Activated CD8-positive, alpha-beta memory T cell treated with anti-CD3 and anti-CD28 coated beads for 24 hours (primary cell): ENCODE measurements around the gene OPCML.

ENCODE experiments used
- DNase-seq: peaks from one replicate; pipeline ENCODE4 v3.0.0-alpha.2; 2020

OPCML gene

DNA sequence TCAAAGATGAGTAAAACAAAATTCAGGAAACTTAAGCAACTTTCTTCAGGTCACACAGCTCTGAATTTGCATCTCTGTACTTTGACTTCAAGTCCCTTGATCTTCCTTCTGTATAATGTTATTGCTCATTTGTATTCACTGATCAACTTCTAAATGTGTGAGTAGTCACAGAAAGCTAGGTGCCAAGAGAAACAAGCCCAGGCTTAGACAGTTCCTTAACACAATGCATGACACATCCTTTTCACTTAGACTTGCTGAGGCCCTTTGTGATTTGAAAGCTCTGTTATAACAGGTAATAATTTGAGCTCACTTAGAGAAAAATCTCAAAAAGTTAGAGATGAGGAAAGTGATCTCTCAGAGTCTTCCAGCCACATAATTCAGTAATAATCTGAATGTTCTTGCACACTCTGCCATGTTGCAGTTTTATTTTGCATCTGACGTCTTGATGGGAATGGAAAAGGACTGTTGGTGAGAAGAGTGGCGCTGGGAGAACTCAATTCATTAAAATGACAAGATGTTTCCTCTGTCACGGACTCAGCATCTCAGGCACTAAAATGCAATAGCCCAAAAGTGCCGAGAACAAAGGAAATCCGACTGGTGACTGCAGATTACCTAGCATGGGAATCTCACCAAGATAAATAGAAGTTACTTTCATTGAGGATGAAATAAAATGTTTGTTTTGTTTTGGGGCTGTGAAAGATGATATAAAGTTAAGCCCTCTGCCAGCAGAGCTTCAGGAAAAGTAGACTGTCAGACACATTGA is 665.3 kb downstream of the OPCML start:
- DNase-seq, result no peak

DNA sequence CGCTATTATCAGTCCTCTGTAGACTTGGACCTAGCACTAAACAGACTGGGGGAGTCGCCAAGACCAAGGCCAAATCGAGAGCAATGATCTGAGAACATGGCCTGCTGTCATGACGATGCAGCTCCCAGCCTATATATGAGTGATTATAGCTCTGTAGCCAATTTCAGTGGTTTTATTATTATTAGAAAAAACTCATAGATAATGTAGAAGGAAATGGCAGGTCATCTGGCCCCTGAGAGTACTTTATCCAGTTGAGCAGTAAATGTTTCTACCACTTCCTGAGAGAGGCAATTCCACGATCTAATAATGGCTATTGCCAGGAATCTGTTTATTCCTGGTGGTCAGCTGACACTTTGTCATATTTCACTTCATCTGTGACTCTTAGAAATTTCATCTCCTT is 666.7 kb downstream of the OPCML start:
- no peak for DNase-seq

DNA sequence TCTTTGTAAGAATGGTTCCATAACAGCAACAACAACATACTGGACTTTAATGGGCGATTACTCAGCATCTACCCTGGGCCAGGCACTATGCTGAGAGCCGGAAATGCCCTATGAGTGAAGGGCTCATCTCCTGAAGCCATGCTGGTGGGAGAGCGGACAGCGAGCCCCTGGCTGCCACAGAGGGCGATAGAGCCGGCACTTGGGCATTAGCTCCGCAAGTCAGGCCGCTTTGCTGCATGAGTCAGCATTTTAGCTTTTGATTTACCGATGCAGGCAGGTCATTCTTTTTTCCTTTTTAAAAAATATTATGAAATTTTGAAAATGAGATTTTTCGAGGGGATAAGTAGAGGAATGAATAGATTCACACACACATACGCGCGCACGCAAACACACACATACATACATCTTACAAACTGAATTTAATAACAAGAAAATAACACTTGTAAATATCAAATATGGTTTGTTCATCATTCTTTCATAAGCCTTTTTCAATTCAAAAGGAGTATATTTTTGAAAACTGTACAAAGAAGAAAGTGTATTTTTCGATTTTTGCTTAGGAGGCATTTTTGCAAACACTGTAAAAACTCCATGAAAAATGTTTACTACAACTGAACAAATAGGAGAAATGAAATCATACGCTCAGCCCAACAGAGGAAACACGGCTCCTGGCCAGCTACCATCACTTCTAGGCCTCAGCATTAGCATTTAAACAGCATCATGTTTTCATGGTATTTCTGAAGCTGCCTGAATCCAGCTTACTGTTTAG is 667.3 kb downstream of the OPCML start:
- DNase-seq, result no peak

DNA sequence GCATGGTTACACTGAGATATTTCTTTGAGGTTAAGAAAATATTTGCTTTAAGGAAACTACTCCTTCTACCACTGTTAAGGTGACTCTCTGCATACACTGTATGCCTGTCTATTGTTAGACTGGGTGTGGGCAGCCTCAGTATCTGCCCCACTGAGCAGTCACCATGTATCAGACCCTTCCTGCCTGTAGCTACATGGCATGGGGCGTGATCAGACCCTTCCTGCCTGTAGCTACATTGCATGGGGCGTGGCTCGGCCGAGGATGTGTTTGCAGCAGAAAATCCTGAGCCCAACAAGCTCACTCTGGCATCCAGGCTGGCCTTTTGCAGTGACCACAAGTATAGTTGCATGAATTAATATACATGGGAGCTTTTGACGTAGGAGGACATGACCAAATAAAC is 669.4 kb downstream of the OPCML start:
- no peak for DNase-seq

DNA sequence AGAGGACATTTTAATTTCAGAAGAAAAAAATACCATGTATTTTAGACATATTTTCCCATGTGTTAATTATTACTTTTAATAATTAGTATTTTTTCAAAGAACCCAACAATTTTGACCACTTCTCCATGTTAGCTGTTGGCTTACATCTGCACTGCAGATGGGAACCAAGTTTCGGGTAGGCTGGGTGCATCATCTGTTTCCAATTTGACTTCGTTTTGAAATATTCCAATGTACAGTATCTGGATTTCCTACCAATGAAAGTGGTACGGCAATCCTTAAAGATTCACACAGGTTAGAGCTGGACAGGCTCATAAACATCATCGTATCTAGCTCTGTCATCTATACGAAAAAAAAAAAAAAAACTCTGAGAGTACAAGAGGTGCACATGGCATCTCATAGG is 670.2 kb downstream of the OPCML start:
- DNase-seq, result no peak

DNA sequence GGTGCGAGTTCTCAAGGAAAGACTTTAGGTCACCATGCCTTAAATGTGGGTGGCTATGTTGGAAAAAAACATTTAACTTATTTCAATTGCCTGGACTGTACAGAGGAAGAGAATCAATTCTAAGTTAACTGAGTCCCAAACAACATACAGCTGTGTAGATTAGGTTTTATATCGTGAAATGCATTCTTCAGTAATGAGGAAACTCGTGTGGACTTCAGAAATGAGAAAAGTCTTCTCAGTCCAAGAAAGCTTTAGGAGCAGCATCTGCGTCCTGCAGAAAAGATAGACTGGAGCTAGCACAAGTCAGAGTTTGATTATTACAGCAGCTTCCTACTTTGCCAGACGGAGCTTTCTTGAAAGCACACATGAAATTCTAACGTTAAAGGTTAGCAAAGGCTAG is 673.0 kb downstream of the OPCML start:
- no peak for DNase-seq

DNA sequence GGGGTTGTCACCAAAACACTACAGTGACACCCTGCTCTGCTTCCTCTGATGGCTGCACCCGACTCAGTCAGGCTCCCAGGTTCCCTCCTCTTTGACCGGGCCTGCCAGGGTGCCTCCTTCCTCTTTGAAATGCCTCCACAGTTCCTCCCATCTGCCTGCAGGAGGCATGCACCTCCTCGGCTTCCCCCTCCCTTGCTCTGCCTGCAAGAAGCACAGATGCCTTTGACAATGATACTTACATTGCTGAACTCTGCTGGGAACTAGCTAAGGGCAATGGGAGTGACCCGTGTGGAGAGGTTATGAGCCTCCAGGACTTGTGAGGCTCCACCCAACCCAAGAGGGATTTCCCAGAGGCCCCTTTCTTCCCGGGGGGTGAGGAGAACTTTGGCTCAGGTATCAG is 674.1 kb downstream of the OPCML start:
- DNase-seq, result no peak

DNA sequence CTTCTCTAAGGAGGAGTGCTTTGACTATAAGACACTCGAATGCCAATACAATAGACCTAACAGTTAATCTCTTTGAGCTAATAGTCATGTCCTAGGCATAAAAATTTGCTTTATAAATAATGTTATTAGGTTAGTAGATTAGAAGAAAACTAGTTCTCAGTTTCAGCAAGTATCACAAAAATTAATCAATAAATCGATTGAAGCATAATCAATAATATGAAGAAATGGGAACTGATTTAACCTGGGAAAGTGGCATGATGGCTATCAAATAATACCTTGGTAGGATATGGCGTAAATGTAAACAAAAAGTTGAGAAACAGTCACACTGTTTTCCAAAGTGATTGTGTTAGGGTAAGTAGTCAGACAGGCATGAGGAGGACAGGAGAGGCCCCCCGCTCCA is 676.3 kb downstream of the OPCML start:
- DNase-seq, result no peak

DNA sequence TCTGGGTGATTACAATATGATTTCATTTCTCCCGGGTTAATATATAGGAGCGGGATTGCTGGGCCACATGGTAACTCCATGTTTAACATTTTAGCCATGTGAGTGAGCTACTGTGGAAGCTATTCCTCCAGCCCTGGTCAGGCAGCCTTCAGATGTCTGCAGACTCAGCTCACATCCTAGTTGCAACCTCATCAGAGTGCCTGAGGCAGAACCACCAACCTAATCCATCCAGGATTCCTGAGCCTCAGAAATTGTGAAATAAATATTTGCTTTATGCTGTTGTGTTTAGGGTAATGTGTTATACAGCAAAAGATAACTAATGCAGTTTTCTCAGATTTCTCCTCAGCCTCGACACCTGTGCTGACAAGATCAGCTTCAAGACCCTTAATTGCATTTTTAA is 676.8 kb downstream of the OPCML start:
- no peak for DNase-seq

DNA sequence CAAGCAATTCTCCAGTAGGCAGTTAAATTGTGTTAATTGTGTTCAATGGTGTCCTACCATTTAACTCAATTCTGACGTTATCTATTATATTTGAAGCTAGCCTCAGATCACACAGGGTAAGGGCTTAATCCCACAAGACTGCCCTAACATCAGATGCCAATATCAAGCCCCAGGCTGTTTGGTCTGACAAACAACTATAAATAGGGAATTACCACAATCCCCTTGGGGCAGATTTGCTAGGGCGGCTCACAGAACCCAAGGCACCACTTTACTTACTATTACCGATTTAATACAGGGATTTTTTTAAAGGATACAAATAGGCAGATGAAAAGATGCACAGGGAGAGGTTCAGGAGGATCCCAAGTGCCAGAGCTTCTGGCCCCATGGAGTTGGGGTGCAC is 678.4 kb downstream of the OPCML start:
- DNase-seq, result no peak

DNA sequence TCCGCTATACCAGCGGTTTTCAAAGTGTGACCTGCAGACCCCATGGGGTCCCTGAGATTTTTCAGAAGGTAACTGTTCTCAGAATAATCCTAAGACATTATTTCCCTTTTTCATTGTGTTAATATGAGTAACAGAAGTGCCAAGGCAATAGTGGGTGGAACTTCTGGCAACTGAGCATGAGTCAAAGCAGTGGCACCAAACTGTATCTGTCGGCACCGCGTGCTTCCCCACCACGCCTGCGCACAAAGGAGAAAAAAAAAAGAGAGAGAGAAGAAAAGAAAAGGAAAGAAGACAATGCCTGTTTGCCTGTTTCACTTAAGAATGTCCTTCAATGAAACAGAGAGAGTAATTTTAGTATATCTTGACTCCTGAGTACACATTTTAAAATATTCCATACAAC is 679.9 kb downstream of the OPCML start:
- DNase-seq, result no peak

DNA sequence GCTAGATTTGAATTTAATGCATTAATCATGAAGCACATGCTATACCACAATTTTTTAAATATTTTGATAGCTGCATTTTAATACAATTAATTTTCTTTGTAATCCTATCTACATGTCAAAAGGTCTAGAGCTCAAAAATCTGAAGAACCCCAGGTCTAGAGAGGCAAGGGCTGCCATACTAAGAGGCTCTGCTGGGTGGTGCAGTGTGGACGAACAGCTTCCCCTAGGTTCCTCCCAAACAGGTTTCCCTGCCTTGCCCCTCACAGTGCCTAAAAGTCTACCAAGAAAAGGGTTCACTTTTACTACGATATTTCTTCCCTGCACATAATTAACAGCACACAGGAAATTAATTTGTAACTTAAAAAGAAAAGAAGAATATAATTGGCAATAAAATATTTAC is 681.1 kb downstream of the OPCML start:
- DNase-seq, result no peak

DNA sequence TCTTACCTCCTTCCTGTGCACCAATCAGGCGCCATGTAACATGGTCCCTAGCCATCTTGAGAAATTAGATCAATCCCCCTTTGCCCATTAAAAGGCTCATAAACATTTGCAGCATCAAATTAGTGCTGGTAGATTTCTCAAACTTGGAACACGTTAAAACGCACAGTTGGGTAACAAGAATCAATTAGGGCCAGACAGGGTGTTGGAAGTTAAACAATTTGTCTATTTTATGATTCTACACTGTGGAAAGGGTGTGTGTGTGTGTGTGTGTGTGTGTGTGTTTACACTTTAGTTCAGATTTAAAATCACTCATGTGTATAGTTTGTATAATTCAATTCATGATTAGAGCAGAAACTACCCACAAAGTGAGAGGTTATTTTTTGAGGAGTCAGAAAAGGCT is 682.0 kb downstream of the OPCML start:
- DNase-seq, result no peak

DNA sequence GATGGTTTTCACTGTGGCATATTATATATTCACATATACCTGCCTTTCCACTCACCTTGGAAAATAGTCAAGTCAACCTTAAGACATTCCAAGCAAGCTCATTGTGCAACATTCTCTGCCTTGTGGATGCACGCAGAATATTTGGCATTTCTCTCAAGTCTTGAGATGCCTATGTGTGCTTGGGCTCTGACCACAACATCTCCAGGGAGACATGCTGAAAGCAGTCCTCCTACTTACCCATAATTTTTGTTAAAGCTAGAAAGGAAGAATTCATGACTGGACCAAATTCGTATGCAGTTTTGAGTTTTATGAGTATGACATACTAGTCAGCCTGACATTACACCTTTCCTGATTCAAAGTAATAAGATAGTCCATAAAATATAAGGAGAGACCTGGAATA is 684.0 kb downstream of the OPCML start:
- no peak for DNase-seq

DNA sequence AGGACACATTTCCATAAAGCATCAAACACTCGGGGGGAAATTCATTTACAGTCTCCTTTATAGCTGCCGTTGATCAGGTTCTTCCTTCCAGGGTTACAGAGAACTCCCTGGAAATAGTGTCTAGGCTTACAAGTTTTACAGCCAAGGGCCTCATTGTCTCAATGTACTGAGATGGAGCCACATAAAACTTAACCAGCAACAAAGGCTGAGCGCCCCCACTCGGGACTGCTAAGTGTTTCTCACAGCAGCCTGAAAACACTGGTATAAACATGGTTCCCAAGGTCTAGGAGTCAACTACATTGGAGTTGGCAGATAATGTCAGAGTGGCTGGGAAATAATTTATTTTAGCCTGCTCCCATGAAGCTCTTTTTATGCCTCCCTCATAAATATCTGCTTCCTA is 686.2 kb downstream of the OPCML start:
- DNase-seq, result no peak

DNA sequence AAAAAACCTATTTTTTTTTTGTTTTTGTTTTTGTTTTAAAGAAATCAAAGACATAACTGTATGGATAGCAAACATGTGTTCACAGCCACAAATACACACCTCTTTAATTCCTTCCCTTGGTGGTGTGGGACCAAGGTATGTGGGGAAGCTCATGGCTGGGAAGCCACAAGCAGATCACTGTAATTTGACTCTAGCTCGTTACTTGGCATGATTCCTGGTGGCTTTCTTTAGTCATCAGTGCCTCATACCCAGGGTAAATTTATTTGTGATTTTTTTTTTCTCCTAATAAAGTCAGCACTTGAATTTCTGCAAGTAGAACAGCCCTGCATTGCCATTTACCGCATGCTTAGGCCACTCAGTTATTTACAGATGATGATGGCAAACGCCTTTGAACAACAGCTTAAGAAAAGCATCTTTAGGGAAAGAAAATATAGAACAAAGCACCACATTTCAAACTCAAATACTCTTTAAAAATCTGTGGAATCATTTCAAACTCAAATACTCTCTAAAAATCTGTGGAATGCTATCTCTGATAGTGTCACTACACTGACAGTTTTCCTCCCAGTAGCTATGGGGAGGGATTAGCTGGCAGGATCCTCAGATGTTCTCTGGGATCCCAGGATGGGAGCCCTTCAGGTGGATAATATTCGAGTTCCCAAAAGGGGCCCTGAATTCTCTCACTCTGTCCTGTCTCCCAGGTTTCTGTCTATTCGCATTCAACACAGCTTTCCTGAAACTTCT is 687.2 kb downstream of the OPCML start:
- no peak for DNase-seq

DNA sequence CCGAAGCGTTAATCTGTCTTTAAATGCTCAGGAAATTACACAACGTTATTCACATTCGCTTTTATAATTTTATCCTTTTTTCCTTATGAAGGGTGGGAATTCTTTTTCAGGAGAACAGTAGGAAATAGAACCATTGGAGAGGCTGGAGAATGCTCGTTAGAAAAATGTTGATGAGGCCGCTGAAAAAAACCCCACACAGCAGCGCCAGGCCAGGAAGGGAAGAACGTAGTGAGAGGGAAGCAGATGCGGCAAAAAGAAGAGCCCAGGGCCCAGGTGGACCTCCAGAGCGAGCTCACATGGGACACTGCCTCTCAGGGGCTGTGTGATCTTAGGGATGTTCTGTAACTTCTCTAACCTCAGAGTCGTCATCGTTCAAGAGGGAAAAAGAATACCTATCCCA is 691.6 kb downstream of the OPCML start:
- DNase-seq, result no peak

DNA sequence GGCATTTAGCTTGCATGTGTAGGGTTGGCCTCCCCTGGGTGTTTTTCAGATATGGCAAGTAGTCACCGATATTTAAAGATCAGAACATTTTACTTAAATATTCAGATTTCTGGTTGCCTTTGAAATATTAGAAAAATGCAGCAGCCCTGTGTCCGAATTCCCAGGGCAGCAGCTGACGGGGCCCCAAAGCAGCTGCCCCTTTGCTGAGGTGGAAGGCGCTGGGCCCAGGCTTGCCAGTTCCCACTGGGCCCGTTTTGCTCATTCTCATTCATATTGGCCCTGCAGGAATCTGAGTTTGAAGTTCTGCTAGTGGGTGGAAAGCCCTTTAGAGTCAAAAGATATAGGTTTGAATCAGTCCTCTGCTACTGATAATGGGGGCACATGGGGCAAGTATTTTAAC is 692.1 kb downstream of the OPCML start:
- DNase-seq, result no peak

DNA sequence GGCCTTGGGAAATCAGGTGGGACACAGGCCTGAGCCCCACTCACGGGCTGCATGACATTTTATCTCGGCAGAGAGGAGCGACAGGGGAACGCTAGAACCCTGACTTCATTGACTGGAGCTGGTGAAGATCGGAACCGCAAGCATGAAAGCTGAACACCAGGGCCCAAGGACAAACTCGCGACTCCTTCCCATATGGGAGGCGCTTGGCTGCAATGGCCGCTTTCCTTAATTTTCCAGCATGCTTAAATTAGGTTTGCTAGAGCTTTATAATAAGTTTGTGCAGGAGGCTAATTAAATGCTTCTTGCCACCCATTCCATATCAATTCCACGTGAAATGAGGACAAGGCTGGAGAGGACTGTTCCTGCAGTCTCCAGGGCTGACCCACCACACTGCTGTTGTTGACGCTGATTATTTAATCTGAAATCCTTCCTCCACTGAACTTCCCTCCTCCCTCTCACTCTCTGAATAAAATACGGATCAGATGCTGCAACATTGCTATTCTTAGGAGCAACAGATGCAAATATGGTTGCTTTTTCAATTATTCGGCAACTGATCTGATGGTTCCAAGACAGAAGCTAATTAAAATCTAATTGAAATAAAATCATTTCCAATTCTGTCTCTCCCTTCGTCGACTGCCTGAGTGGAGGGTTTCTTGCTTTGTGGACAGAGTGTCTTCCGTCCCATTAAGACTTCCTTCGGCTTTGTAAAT is 692.9 kb downstream of the OPCML start:
- DNase-seq, result no peak

DNA sequence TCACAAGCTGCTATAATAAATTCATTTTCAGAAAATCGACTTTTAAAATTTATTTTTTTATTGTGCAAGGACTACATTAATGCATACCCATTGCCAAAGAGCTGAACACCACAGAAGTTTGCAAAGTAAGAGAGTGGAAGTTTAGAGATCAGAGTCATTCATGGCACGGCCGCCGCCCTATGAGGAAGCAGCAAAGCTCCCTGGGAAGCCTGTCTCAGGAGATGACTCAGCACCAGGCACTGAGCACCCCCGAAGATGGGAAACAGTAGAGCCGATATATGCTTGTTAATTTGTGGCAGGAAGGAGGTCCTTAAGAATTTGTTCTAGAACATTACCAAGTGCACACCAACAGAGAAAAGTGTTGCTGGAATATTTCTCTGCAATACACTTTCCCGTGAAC is 693.7 kb downstream of the OPCML start:
- DNase-seq, result no peak

DNA sequence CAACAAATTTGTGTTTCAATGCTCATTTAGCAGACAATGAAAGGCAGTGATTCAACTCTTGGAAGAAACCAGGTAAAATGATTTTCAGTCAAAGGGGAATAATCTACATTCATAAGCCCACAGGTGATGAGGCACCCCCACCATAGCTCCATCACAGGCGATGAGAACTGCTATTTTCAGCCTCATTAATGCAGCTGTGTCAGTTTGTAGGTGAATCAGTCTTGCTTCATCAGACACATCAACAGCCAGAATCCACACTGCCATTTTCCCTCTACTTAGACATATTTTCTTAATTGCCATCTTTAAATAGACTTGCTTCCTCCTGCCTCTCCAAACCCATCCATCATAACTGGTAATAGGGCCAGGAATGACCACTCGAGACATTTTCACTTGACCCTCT is 701.0 kb downstream of the OPCML start:
- DNase-seq, result no peak

DNA sequence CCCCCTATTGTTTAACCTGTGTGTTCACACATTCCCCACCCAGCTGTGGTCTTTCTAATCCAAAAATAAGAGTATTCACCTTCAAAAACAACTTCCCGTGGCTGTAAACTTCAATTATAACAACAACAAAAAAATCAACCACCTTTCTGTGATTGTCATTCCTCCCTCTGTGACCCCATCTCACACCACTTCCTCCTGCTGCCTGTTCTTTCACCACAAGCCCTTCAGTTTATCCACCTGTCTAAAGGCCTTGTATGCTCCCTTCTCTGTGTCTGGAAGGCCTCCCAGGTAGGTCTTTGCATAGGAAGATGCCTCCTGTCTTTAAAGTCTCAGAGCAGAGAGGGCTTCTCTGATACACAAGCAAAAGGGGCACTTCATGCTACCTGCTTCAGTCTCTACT is 707.7 kb downstream of the OPCML start:
- DNase-seq, result no peak

DNA sequence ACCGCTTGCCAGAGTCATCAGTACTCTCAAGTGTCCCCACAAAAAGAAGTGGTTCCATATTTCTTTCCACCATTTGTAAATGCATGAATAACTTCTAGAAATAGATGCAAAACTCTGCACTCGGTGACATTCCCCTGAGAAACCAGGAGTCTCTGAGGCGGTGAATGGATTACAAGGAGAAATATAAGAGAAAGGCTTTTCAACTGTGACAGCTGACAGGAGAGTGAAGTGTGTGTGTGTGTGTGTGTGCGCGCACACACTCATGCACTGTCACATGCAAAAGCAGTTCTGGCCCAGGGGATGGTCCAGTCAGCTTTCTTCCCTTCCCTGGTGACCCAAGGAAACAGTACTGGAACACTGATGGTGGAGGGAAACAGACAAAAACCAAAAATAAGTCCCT is 710.0 kb downstream of the OPCML start:
- no peak for DNase-seq
